A549 (cell line): ENCODE data around the gene SPG11. TPM values are rescaled to one million over a fixed set of nuclear protein-coding genes. Genes with fewer than 3 reads are reported as not detected.

ENCODE experiments used
- ATAC-seq, 2 experiments: fragments of 200-7000 bp in 1 of 2; fragments of >200 bp in 1 of 2; cut with Nextera tagmentation in 1 of 2; cut with Tn5 transposase in 1 of 2; 3 replicates each; pipeline versions ENCODE4 v1.8.0 to v1.9.1; 2018 to 2020; ENCODE audit warnings: mild to moderate bottlenecking in 1 of 2, moderate library complexity in 1 of 2
- CTCF ChIA-PET: fragments of 300-600 bp; sonication (Branson Sonifier 250); formaldehyde crosslinking; extraction: SDS; loops from one replicate; lab custom pipeline; 2021; ENCODE audit warnings: antibody characterized with exemption, inconsistent platforms; lab: Yijun Ruan, JAX
- POLR2A ChIA-PET: fragments of 350-600 bp; formaldehyde crosslinking; extraction: SDS; loops from one replicate; lab custom pipeline; 2021; ENCODE audit warnings: antibody characterized with exemption, inconsistent platforms; lab: Yijun Ruan, JAX
- DNase-seq, 2 experiments: peaks; one replicate each; pipeline versions ENCODE4 v3.0.0 to v3.0.0-alpha.2; 2011 to 2016; ENCODE audit warnings: low read depth in 1 of 2, low spot score in 1 of 2
- FAIRE-seq: peaks from 2 replicates; lab custom pipeline; 2011; peaks lifted over from hg19 to GRCh38; lab: Jason Lieb, UNC
- H3K27ac ChIP-seq, 2 experiments: fragments of >200 bp; sonication (Bioruptor Twin); formaldehyde crosslinking; 3 replicates each; pipeline ENCODE4 v1.5.1; 2016 to 2017
- H3K4me1 ChIP-seq: fragments of >200 bp; sonication (Bioruptor Twin); formaldehyde crosslinking; 3 replicates; pipeline ENCODE4 v1.6.1; 2016
- H3K4me2 ChIP-seq: fragments of >200 bp; sonication (Bioruptor Twin); formaldehyde crosslinking; 3 replicates; pipeline ENCODE4 v1.6.1; 2016
- H3K4me3 ChIP-seq: fragments of >200 bp; sonication (Bioruptor Twin); formaldehyde crosslinking; 3 replicates; pipeline ENCODE4 v1.5.1; 2016
- H3K9me3 ChIP-seq: fragments of >200 bp; sonication (Bioruptor Twin); formaldehyde crosslinking; 3 replicates; pipeline ENCODE4 v1.6.1; 2016
- CEBPB ChIP-seq, 2 experiments: fragments of >200 bp in 1 of 2; sonication (Bioruptor Twin) in 1 of 2; formaldehyde crosslinking in 1 of 2; IDR thresholded peaks; 2 replicates each; pipeline ENCODE4 v1.6.1; 2012 to 2016
- ESRRA ChIP-seq: fragments of 150-350 bp; IDR thresholded peaks from 2 replicates; pipeline ENCODE4 v1.6.1; 2014; ENCODE audit warnings: mild to moderate bottlenecking, low read length, borderline replicate concordance
- FOSB ChIP-seq: fragments of 250-450 bp; sonication (Bioruptor Pico); IDR thresholded peaks from 2 replicates; pipeline ENCODE4 v1.5.0; 2020; ENCODE audit warnings: mild to moderate bottlenecking, moderate library complexity
- FOSL2 ChIP-seq, 2 experiments: fragments of 450-650 bp in 1 of 2; fragments of >200 bp in 1 of 2; sonication (Bioruptor Twin) in 1 of 2; formaldehyde crosslinking; IDR thresholded peaks; 2 replicates each; pipeline versions ENCODE4 v1.5.0 to v1.6.1; 2016 to 2020; ENCODE audit warnings: mild to moderate bottlenecking in 1 of 2, moderate library complexity in 1 of 2
- FOXS1 ChIP-seq: fragments of 250-450 bp; sonication (Bioruptor Pico); IDR thresholded peaks from 2 replicates; pipeline ENCODE4 v1.5.0; 2020; ENCODE audit warnings: mild to moderate bottlenecking, moderate library complexity
- HOXA7 ChIP-seq: fragments of 250-450 bp; sonication (Bioruptor Pico); IDR thresholded peaks from 2 replicates; pipeline ENCODE4 v1.5.0; 2020; ENCODE audit warnings: mild to moderate bottlenecking, moderate library complexity
- HOXB13 ChIP-seq: fragments of 250-450 bp; sonication (Bioruptor Pico); IDR thresholded peaks from 2 replicates; pipeline ENCODE4 v1.5.0; 2020; ENCODE audit warnings: low read depth, mild to moderate bottlenecking, moderate library complexity
- KDM1A ChIP-seq: fragments of 200-600 bp; sonication (generic); IDR thresholded peaks from 2 replicates; pipeline ENCODE4 v1.6.1; 2016; ENCODE audit warnings: low read depth, mild to moderate bottlenecking
- KDM5A ChIP-seq: fragments of 200-600 bp; sonication (generic); IDR thresholded peaks from 2 replicates; pipeline ENCODE4 v1.6.1; 2016; ENCODE audit warnings: antibody characterized with exemption, mild to moderate bottlenecking
- NPAS2 ChIP-seq: fragments of 250-450 bp; sonication (Bioruptor Pico); IDR thresholded peaks from 2 replicates; pipeline ENCODE4 v1.8.0; 2022; ENCODE audit warnings: mild to moderate bottlenecking, moderate library complexity, borderline replicate concordance
- POLR2A ChIP-seq: IDR thresholded peaks from 2 replicates; pipeline ENCODE4 v1.6.1; 2012; ENCODE audit warnings: mild to moderate bottlenecking, low read length
- POLR2AphosphoS2 ChIP-seq: conservative IDR thresholded peaks from 2 replicates; pipeline ENCODE4 v1.6.1; 2012; ENCODE audit warnings: low read length, improper control_type of control experiment, inconsistent platforms
- RAD21 ChIP-seq, 2 experiments: fragments of >200 bp in 1 of 2; sonication (Bioruptor Twin) in 1 of 2; formaldehyde crosslinking in 1 of 2; IDR thresholded peaks in 1 of 2; conservative IDR thresholded peaks in 1 of 2; 2 replicates in 1 of 2; 3 replicates in 1 of 2; pipeline ENCODE4 v1.6.1; 2012 to 2018; ENCODE audit warnings: inconsistent platforms in 1 of 2
- RFX5 ChIP-seq: fragments of 450-650 bp; IDR thresholded peaks from 2 replicates; pipeline ENCODE4 v1.7.1; 2014; ENCODE audit warnings: antibody characterized with exemption, mild to moderate bottlenecking, moderate library complexity
- SREBF2 ChIP-seq: fragments of 450-650 bp; IDR thresholded peaks from 2 replicates; pipeline ENCODE4 v1.6.1; 2014; ENCODE audit warnings: mild to moderate bottlenecking, moderate library complexity
- TFCP2L1 ChIP-seq: fragments of 250-450 bp; sonication (Bioruptor Pico); IDR thresholded peaks from 2 replicates; pipeline ENCODE4 v1.5.0; 2021; ENCODE audit warnings: mild to moderate bottlenecking
- TP53 ChIP-seq: fragments of 250-450 bp; sonication (Bioruptor Pico); IDR thresholded peaks from 2 replicates; pipeline ENCODE4 v1.5.0; 2021; ENCODE audit warnings: mild to moderate bottlenecking, moderate library complexity
- WGBS: methylation state at CpG from one replicate; pipeline ENCODE4 v1.1.6; 2017; ENCODE audit errors: missing lambda C conversion rate; 5-methylcytosine and 5-hydroxymethylcytosine counted together
- polyA plus RNA-seq, 4 experiments: library from polyadenylated mRNA; depleted of rRNA in 3 of 4; stranded (reverse); fragments of >200 nt; fragmentation: RNase III in 1 of 4; extraction: RNeasy Plus Mini Kit Qiagen cat#74134 plus additional on column Dnase treatment in 1 of 4; gene quantifications; 2 replicates in 3 of 4; 3 replicates in 1 of 4; pipeline ENCODE4 v1.2.3, GENCODE V29; 2011 to 2017
- TF ChIP-seq, protein P1 (sequence below): fragments of >200 bp; sonication (Bioruptor Twin); formaldehyde crosslinking; IDR thresholded peaks from 3 replicates; pipeline ENCODE4 v1.6.1; 2016
- TF ChIP-seq, protein P2 (sequence below): IDR thresholded peaks from 2 replicates; pipeline ENCODE4 v1.6.1; 2012
- TF ChIP-seq, protein P3 (sequence below): IDR thresholded peaks from 2 replicates; pipeline ENCODE4 v1.6.1; 2012; ENCODE audit warnings: low read depth, borderline replicate concordance
- TF ChIP-seq, protein P4 (sequence below): fragments of 200-600 bp; sonication (generic); IDR thresholded peaks from 2 replicates; pipeline ENCODE4 v1.6.1; 2016; ENCODE audit warnings: antibody characterized with exemption, mild to moderate bottlenecking, moderate library complexity
- TF ChIP-seq, protein P5 (sequence below): fragments of 250-450 bp; sonication (Bioruptor Pico); IDR thresholded peaks from 2 replicates; pipeline ENCODE4 v1.5.0; 2020; ENCODE audit warnings: low read depth, mild to moderate bottlenecking, moderate library complexity

SPG11 gene
- polyA plus RNA-seq, 2 of the 4 experiments (the other 2 are of a cell fraction) = 7.6 to 26.9 TPM

DNA sequence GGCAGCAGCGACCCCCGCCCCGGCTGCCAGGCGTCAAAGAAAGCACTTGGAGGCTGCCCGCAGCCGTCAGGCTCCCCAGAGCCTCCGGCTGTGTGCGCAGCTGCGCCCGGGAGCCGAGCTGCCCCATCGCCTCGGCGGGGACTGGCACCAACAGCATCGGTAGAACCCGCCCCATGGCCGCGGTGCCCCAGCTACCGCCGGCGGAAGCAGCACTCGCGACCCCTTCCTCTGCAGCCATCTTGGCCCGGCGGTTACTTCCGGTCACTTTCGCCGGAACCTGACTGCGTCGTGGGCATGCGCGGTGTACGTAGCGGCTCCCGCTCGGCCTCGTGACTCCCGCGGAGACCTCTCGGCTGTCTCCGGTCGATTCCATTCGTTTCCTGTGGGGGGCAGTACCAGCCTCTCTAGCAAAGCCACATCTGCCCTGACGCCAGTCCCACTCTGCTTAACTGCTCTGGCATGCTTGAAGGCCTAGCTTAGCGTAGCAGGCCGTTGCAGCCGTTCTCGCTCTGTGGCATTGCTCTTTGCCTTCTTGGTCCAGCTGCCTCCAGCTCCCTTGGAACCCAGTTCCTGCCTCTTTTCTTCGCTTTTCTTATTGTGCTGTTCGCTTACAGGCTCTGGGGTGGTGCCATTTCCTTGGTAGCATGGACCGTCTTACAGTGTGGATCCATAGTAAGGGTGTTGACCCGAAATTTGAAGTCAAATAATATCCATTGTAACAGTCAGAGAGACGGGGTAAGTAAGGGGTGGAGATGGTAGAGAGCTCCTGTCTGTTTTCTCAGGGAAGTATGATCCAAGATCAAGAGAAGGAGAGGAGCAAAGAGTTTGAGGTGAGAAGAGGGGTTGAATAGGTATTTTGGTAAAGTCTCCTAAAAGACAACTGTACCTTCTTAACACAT lies at the start of gene SPG11 (continued):
- TF ChIP-seq KDM5A (0 out of 2 replicates have a peak, but pooled peaks have one; percentile 37), KDM1A (no peak), HOXB13 (CRISPR knock-in tag) (peak; percentile 58; the same call in 1 of the 2 replicates), TP53 (CRISPR knock-in tag) (no peak), FOXS1 (CRISPR knock-in tag) (no peak), HOXA7 (CRISPR knock-in tag) (no peak), TFCP2L1 (CRISPR knock-in tag) (no peak), NPAS2 (CRISPR knock-in tag) (0 out of 2 replicates have a peak, but pooled peaks have one; percentile 32), SREBF2 (no peak), FOSL2 (IDR thresholded peaks at IDR 0.05) (no peak), FOSL2 (CRISPR knock-in tag; IDR thresholded peaks at IDR 0.05) (no peak), RAD21 (conservative IDR thresholded peaks at IDR 0.05 in 1 of 2, IDR thresholded peaks at IDR 0.05 in 1 of 2) (peak; percentile 81 to 83)
- TF ChIP-seq, protein P1, sequence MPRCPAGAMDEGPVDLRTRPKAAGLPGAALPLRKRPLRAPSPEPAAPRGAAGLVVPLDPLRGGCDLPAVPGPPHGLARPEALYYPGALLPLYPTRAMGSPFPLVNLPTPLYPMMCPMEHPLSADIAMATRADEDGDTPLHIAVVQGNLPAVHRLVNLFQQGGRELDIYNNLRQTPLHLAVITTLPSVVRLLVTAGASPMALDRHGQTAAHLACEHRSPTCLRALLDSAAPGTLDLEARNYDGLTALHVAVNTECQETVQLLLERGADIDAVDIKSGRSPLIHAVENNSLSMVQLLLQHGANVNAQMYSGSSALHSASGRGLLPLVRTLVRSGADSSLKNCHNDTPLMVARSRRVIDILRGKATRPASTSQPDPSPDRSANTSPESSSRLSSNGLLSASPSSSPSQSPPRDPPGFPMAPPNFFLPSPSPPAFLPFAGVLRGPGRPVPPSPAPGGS = no peak; the same call in 2 of the 3 replicates
- TF ChIP-seq, protein P2, sequence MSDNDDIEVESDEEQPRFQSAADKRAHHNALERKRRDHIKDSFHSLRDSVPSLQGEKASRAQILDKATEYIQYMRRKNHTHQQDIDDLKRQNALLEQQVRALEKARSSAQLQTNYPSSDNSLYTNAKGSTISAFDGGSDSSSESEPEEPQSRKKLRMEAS = peak; percentile 89
- TF ChIP-seq, protein P3, sequence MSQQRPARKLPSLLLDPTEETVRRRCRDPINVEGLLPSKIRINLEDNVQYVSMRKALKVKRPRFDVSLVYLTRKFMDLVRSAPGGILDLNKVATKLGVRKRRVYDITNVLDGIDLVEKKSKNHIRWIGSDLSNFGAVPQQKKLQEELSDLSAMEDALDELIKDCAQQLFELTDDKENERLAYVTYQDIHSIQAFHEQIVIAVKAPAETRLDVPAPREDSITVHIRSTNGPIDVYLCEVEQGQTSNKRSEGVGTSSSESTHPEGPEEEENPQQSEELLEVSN = peak; percentile 82

DNA sequence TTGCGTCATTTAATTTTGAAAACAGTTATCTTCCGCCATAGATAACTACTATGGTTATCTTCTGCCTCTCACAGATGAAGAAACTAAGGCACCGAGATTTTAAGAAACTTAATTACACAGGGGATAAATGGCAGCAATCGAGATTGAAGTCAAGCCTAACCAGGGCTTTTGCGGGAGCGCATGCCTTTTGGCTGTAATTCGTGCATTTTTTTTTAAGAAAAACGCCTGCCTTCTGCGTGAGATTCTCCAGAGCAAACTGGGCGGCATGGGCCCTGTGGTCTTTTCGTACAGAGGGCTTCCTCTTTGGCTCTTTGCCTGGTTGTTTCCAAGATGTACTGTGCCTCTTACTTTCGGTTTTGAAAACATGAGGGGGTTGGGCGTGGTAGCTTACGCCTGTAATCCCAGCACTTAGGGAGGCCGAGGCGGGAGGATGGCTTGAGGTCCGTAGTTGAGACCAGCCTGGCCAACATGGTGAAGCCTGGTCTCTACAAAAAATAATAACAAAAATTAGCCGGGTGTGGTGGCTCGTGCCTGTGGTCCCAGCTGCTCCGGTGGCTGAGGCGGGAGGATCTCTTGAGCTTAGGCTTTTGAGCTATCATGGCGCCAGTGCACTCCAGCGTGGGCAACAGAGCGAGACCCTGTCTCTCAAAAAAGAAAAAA lies 49.0 kb upstream of the SPG11 start:
- ATAC-seq = peak; percentile 33 to 64; a peak in 3 of 6 replicates
- Histone ChIP-seq H3K4me1 (peaks cover 5% of the 10 kb centered on the region; the same call in 2 of the 3 replicates), H3K27ac (peak overlapping the region; percentile 77 to 91), H3K4me3 (peak overlapping the region; percentile 86), H3K4me2 (peak overlapping the region; percentile 75), H3K9me3 (no peaks in the 10 kb centered on the region)
- WGBS = under 1% methylated on average over 22 of the region's 24 CpGs
- peak; percentile 19 to 71 for DNase-seq
- ChIA-PET POLR2A (interaction anchor here (0.7 to 4.9 kb wide), 4 partner anchors 15 to 888 kb away, joined by 4 to 81 read pairs (median 16); partner anchors contain the start of genes MFAP1 and SPG11), CTCF (interaction anchor here (0.5 to 5.2 kb wide), 11 partner anchors 10 to 197 kb away, joined by 3 to 44 read pairs (median 7); partner anchors contain the start of genes SPG11 and TRIM69)
- FAIRE-seq = no peak
- TF ChIP-seq, protein P4, sequence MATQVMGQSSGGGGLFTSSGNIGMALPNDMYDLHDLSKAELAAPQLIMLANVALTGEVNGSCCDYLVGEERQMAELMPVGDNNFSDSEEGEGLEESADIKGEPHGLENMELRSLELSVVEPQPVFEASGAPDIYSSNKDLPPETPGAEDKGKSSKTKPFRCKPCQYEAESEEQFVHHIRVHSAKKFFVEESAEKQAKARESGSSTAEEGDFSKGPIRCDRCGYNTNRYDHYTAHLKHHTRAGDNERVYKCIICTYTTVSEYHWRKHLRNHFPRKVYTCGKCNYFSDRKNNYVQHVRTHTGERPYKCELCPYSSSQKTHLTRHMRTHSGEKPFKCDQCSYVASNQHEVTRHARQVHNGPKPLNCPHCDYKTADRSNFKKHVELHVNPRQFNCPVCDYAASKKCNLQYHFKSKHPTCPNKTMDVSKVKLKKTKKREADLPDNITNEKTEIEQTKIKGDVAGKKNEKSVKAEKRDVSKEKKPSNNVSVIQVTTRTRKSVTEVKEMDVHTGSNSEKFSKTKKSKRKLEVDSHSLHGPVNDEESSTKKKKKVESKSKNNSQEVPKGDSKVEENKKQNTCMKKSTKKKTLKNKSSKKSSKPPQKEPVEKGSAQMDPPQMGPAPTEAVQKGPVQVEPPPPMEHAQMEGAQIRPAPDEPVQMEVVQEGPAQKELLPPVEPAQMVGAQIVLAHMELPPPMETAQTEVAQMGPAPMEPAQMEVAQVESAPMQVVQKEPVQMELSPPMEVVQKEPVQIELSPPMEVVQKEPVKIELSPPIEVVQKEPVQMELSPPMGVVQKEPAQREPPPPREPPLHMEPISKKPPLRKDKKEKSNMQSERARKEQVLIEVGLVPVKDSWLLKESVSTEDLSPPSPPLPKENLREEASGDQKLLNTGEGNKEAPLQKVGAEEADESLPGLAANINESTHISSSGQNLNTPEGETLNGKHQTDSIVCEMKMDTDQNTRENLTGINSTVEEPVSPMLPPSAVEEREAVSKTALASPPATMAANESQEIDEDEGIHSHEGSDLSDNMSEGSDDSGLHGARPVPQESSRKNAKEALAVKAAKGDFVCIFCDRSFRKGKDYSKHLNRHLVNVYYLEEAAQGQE = no peak
- TF ChIP-seq RFX5 (no peak), POLR2A (no peak), RAD21 (conservative IDR thresholded peaks at IDR 0.05 in 1 of 2, IDR thresholded peaks at IDR 0.05 in 1 of 2) (no peak), CEBPB (IDR thresholded peaks at IDR 0.05) (no peak), FOSB (CRISPR knock-in tag) (no peak), KDM1A (peak; percentile 23; the same call in 1 of the 2 replicates), ESRRA (no peak), HOXB13 (CRISPR knock-in tag) (no peak), POLR2AphosphoS2 (no peak)
- TF ChIP-seq, protein P1 = no peak
- TF ChIP-seq, protein P5, sequence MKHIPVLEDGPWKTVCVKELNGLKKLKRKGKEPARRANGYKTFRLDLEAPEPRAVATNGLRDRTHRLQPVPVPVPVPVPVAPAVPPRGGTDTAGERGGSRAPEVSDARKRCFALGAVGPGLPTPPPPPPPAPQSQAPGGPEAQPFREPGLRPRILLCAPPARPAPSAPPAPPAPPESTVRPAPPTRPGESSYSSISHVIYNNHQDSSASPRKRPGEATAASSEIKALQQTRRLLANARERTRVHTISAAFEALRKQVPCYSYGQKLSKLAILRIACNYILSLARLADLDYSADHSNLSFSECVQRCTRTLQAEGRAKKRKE (CRISPR knock-in tag) = no peak
- TF ChIP-seq, protein P2 = peak; percentile 18; the same call in 1 of the 2 replicates
- TF ChIP-seq, protein P3 = 0 out of 2 replicates have a peak, but pooled peaks have one; percentile 14
